Liver (tissue), 9 donors: ENCODE measurements around the gene RNASE8. TPM values are rescaled to one million over a fixed set of nuclear protein-coding genes. Genes with fewer than 3 reads are reported as not detected.
A peak's percentile ranks its signal among the peaks of the same experiment; 100 is the strongest.

Experiments used
- DNase-seq: peaks from one replicate; pipeline ENCODE4 v3.0.0-alpha.2; 2017; ENCODE audit warnings: low spot score
- H3K27ac ChIP-seq, 2 donors: one replicate each; pipeline ENCODE4 v1.7.0; 2013; ENCODE audit warnings: inconsistent platforms in 2 of 2, low read length in 2 of 2, control low read depth in 1 of 2, low read depth in 1 of 2, mild to moderate bottlenecking in 1 of 2
- H3K27me3 ChIP-seq, 4 donors: one replicate each; pipeline versions ENCODE4 v1.6.1 to v1.7.0; 2013; ENCODE audit warnings: low read length in 3 of 4, inconsistent platforms in 1 of 4, mild to moderate bottlenecking in 1 of 4, moderate library complexity in 1 of 4; ENCODE audit not compliant: control insufficient read depth in 4 of 4, insufficient read depth in 4 of 4
- H3K36me3 ChIP-seq, 4 donors: one replicate each; pipeline versions ENCODE4 v1.6.1 to v1.7.0; 2013; ENCODE audit warnings: low read length in 3 of 4, mild to moderate bottlenecking in 3 of 4, low read depth in 1 of 4, moderate library complexity in 1 of 4; ENCODE audit not compliant: control insufficient read depth in 4 of 4, insufficient read depth in 3 of 4
- H3K4me1 ChIP-seq, 4 donors: one replicate each; pipeline versions ENCODE4 v1.6.1 to v1.7.0; 2013; ENCODE audit warnings: low read length in 3 of 4, mild to moderate bottlenecking in 3 of 4, moderate library complexity in 1 of 4; ENCODE audit not compliant: control insufficient read depth in 4 of 4, insufficient read depth in 4 of 4
- H3K4me3 ChIP-seq, 3 donors: one replicate each; pipeline versions ENCODE4 v1.6.1 to v1.7.0; 2013; ENCODE audit warnings: low read length in 3 of 3, control low read depth in 1 of 3, low read depth in 1 of 3, mild to moderate bottlenecking in 1 of 3
- H3K9ac ChIP-seq, 2 donors: one replicate each; pipeline ENCODE4 v1.7.0; 2013; ENCODE audit warnings: low read length in 2 of 2, mild to moderate bottlenecking in 2 of 2, moderate library complexity in 2 of 2, control low read depth in 1 of 2, low read depth in 1 of 2
- H3K9me3 ChIP-seq, 4 donors: one replicate each; pipeline versions ENCODE4 v1.6.1 to v1.7.0; 2013; ENCODE audit warnings: low read length in 3 of 4; ENCODE audit not compliant: control insufficient read depth in 4 of 4
- CTCF ChIP-seq: fragments of 150-350 bp; IDR thresholded peaks from 2 replicates; pipeline ENCODE4 v1.5.1; 2017; ENCODE audit warnings: improper control_type of control experiment, low read depth, low read length; ENCODE audit not compliant: missing input control
- EGR1 ChIP-seq, 2 donors: IDR thresholded peaks; 2 replicates each; pipeline ENCODE4 v1.6.1; 2016 to 2018; ENCODE audit warnings: antibody characterized with exemption in 2 of 2, low read depth in 2 of 2
- FOXA1 ChIP-seq: IDR thresholded peaks from 2 replicates; pipeline ENCODE4 v1.6.1; 2016; ENCODE audit warnings: antibody characterized with exemption
- FOXA2 ChIP-seq: IDR thresholded peaks from 2 replicates; pipeline ENCODE4 v1.6.1; 2016; ENCODE audit warnings: antibody characterized with exemption
- GABPA ChIP-seq, 2 donors: IDR thresholded peaks in 1 of 2; conservative IDR thresholded peaks in 1 of 2; 2 replicates each; pipeline ENCODE4 v1.6.1; 2016; ENCODE audit warnings: antibody characterized with exemption in 2 of 2, mild to moderate bottlenecking in 1 of 2, moderate library complexity in 1 of 2
- HNF4A ChIP-seq, 2 donors: conservative IDR thresholded peaks; 2 replicates each; pipeline ENCODE4 v1.6.1; 2016; ENCODE audit warnings: antibody characterized with exemption in 2 of 2, mild to moderate bottlenecking in 2 of 2
- HNF4G ChIP-seq: IDR thresholded peaks from 2 replicates; pipeline ENCODE4 v1.6.1; 2016; ENCODE audit warnings: antibody characterized with exemption
- JUND ChIP-seq, 2 donors: IDR thresholded peaks; 2 replicates each; pipeline ENCODE4 v1.6.1; 2016; ENCODE audit warnings: antibody characterized with exemption in 2 of 2
- NR2F2 ChIP-seq: IDR thresholded peaks from 2 replicates; pipeline ENCODE4 v1.6.1; 2016; ENCODE audit warnings: antibody characterized with exemption
- RAD21 ChIP-seq, 2 donors: IDR thresholded peaks; 2 replicates each; pipeline ENCODE4 v1.6.1; 2016; ENCODE audit warnings: antibody characterized with exemption in 2 of 2, mild to moderate bottlenecking in 2 of 2
- RXRA ChIP-seq, 2 donors: IDR thresholded peaks; 2 replicates each; pipeline ENCODE4 v1.6.1; 2017 to 2018; ENCODE audit warnings: antibody characterized with exemption in 2 of 2, mild to moderate bottlenecking in 1 of 2
- SP1 ChIP-seq: IDR thresholded peaks from 2 replicates; pipeline ENCODE4 v1.6.1; 2018; ENCODE audit warnings: antibody characterized with exemption, mild to moderate bottlenecking
- TAF1 ChIP-seq: conservative IDR thresholded peaks from 2 replicates; pipeline ENCODE4 v1.6.1; 2016; ENCODE audit warnings: antibody characterized with exemption, mild to moderate bottlenecking
- YY1 ChIP-seq: IDR thresholded peaks from 2 replicates; pipeline ENCODE4 v1.6.1; 2016; ENCODE audit warnings: antibody characterized with exemption, mild to moderate bottlenecking
- ZBTB33 ChIP-seq: IDR thresholded peaks from 2 replicates; pipeline ENCODE4 v1.6.1; 2016; ENCODE audit warnings: antibody characterized with exemption
- WGBS: extraction: QIAGEN DNeasy Blood & Tissue Kit; methylation state at CpG from one replicate; pipeline ENCODE4 v1.1.7; 2013; 5-methylcytosine and 5-hydroxymethylcytosine counted together
- polyA plus RNA-seq, 2 donors: library from polyadenylated mRNA; stranded (reverse) in 1 of 2; unstranded in 1 of 2; fragments of 200-250 nt in 1 of 2; fragments of >200 nt in 1 of 2; fragmentation: Nextera tagmentation in 1 of 2; extraction: Ambion mirVana in 1 of 2; gene quantifications; one replicate each; pipeline versions ENCODE4 v1.2.1 to v1.2.3, GENCODE V29; 2013 to 2015
- total RNA-seq, 2 donors: library from RNA; depleted of rRNA; stranded (reverse); fragments of >200 nt; gene quantifications; one replicate each; pipeline ENCODE4 v1.2.3, GENCODE V29; 2014
- TF ChIP-seq, protein P1 (sequence below): IDR thresholded peaks from 2 replicates; pipeline ENCODE4 v1.6.1; 2016; ENCODE audit warnings: antibody characterized with exemption
- TF ChIP-seq, protein P2 (sequence below): IDR thresholded peaks from 2 replicates; pipeline ENCODE4 v1.6.1; 2016; ENCODE audit warnings: antibody characterized with exemption
- TF ChIP-seq, protein P3 (sequence below): IDR thresholded peaks from 2 replicates; pipeline ENCODE4 v1.6.1; 2016; ENCODE audit warnings: antibody characterized with exemption, mild to moderate bottlenecking
- donor health status: healthy.
- donor health status: healthy.
- donor health status: healthy.
- donor health status: healthy.
- donor health status: healthy.

RNASE8 gene
- total and polyA plus RNA-seq, 4 donors, result not detected

- no peak for TF ChIP-seq YY1
- peak in 1 of 2 donors; percentile 6 for TF ChIP-seq RAD21 (IDR thresholded peaks at IDR 0.05)
- TF ChIP-seq HNF4G, result no peak
- TF ChIP-seq HNF4A (conservative IDR thresholded peaks at IDR 0.05), result no peak
- TF ChIP-seq FOXA2, result no peak
- no peak for TF ChIP-seq ZBTB33
- TF ChIP-seq, protein P1, sequence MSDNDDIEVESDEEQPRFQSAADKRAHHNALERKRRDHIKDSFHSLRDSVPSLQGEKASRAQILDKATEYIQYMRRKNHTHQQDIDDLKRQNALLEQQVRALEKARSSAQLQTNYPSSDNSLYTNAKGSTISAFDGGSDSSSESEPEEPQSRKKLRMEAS, result no peak
- TF ChIP-seq EGR1 (IDR thresholded peaks at IDR 0.05; ENCODE audit: low read depth in 2 of 2), result no peak
- Histone ChIP-seq H3K4me1 (peaks cover 3 to 54% (median 41%) of the 10 kb centered on the region in 4 donors), H3K4me3 (peak overlapping the region; percentile 70 to 89 (median 82)), H3K9me3 (no peaks in the 10 kb centered on the region), H3K27ac (peak overlapping the region; percentile 77 to 87), H3K36me3 (peaks cover 5 to 34% (median 29%) of the 10 kb centered on the region in 4 donors), H3K27me3 (no peaks in the 10 kb centered on the region), H3K9ac (peak overlapping the region in 1 of 2 donors; percentile 37)
- DNase-seq, result no peak
- WGBS, result 16% methylated on average over 7 of the region's 7 CpGs
Measured at GRCh38 chr14:21023174-21023573, 34.4 kb upstream of the RNASE8 start.

GRCh38 chr14:21023817-21024584 lies 33.6 kb upstream of the RNASE8 start:
- peak; percentile 64 for DNase-seq
- peaks cover 3 to 52% (median 41%) of the 10 kb centered on the region in 4 donors for H3K4me1 ChIP-seq
- 9% methylated on average over 17 of the region's 17 CpGs for WGBS

More at GRCh38 chr14:21023817-21024584, 33.6 kb upstream of the RNASE8 start:
- Histone ChIP-seq H3K4me3 (peak overlapping the region; percentile 70 to 89 (median 82)), H3K27me3 (no peaks in the 10 kb centered on the region), H3K9ac (peak overlapping the region; percentile 50 to 67), H3K27ac (peak overlapping the region; percentile 77 to 87), H3K9me3 (no peaks in the 10 kb centered on the region), H3K36me3 (peaks cover 5 to 30% (median 24%) of the 10 kb centered on the region in 4 donors)
- no peak for TF ChIP-seq FOXA2
- TF ChIP-seq TAF1, result no peak
- no peak for TF ChIP-seq FOXA1
- TF ChIP-seq CTCF, result no peak
- no peak for TF ChIP-seq GABPA (IDR thresholded peaks at IDR 0.05 in 1 of 2, conservative IDR thresholded peaks at IDR 0.05 in 1 of 2)
- no peak for TF ChIP-seq YY1
- peak; percentile 85 for TF ChIP-seq SP1
- TF ChIP-seq, protein P2, sequence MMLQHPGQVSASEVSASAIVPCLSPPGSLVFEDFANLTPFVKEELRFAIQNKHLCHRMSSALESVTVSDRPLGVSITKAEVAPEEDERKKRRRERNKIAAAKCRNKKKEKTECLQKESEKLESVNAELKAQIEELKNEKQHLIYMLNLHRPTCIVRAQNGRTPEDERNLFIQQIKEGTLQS, result peak; percentile 50
- peak; percentile 92 for TF ChIP-seq HNF4G
- TF ChIP-seq RAD21 (IDR thresholded peaks at IDR 0.05), result peak in 1 of 2 donors; percentile 45
- peak; percentile 98 to 100 for TF ChIP-seq RXRA (IDR thresholded peaks at IDR 0.05)
- TF ChIP-seq, protein P3, sequence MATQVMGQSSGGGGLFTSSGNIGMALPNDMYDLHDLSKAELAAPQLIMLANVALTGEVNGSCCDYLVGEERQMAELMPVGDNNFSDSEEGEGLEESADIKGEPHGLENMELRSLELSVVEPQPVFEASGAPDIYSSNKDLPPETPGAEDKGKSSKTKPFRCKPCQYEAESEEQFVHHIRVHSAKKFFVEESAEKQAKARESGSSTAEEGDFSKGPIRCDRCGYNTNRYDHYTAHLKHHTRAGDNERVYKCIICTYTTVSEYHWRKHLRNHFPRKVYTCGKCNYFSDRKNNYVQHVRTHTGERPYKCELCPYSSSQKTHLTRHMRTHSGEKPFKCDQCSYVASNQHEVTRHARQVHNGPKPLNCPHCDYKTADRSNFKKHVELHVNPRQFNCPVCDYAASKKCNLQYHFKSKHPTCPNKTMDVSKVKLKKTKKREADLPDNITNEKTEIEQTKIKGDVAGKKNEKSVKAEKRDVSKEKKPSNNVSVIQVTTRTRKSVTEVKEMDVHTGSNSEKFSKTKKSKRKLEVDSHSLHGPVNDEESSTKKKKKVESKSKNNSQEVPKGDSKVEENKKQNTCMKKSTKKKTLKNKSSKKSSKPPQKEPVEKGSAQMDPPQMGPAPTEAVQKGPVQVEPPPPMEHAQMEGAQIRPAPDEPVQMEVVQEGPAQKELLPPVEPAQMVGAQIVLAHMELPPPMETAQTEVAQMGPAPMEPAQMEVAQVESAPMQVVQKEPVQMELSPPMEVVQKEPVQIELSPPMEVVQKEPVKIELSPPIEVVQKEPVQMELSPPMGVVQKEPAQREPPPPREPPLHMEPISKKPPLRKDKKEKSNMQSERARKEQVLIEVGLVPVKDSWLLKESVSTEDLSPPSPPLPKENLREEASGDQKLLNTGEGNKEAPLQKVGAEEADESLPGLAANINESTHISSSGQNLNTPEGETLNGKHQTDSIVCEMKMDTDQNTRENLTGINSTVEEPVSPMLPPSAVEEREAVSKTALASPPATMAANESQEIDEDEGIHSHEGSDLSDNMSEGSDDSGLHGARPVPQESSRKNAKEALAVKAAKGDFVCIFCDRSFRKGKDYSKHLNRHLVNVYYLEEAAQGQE, result no peak
- peak; percentile 94 to 99 for TF ChIP-seq HNF4A (conservative IDR thresholded peaks at IDR 0.05)
- no peak for TF ChIP-seq ZBTB33
- peak in 1 of 2 donors; percentile 31 for TF ChIP-seq JUND (IDR thresholded peaks at IDR 0.05)
- no peak for TF ChIP-seq EGR1 (IDR thresholded peaks at IDR 0.05; ENCODE audit: low read depth in 2 of 2)
- peak; percentile 96 for TF ChIP-seq NR2F2
- TF ChIP-seq, protein P1, result peak; percentile 48
